CD14-positive monocyte (primary cell): Measurements from ENCODE around the gene CTNND2. TPM values are rescaled to one million over a fixed set of nuclear protein-coding genes. Genes with fewer than 3 reads are reported as not detected.

ENCODE experiments used
- DNase-seq, 3 donors: peaks; one replicate each; pipeline ENCODE4 v3.0.0-alpha.2; 2011 to 2022
- H2AFZ ChIP-seq: 2 replicates; pipeline ENCODE4 v1.6.0; 2012; ENCODE audit warnings: mild to moderate bottlenecking, low read depth, low read length, inconsistent platforms; ENCODE audit not compliant: insufficient read depth, poor library complexity, severe bottlenecking
- H3K27ac ChIP-seq, 2 donors: 1 replicate in 1 of 2; 2 replicates in 1 of 2; pipeline ENCODE4 v1.5.1; 2012 to 2013; ENCODE audit warnings: low read length in 2 of 2, control low read depth in 1 of 2, inconsistent platforms in 1 of 2, low read depth in 1 of 2, mild to moderate bottlenecking in 1 of 2
- H3K27me3 ChIP-seq, 2 donors: one replicate each; pipeline versions ENCODE4 v1.6.0 to v1.6.1; 2011 to 2013; ENCODE audit warnings: low read length in 2 of 2; ENCODE audit not compliant: control insufficient read depth in 2 of 2, insufficient read depth in 2 of 2
- H3K36me3 ChIP-seq, 2 donors: replicated peaks in 1 of 2; 1 replicate in 1 of 2; 2 replicates in 1 of 2; pipeline versions ENCODE4 v1.5.1 to v1.6.1; 2012 to 2013; ENCODE audit warnings: low read length in 2 of 2, control low read depth in 1 of 2, inconsistent platforms in 1 of 2, mild to moderate bottlenecking in 1 of 2; ENCODE audit not compliant: insufficient read depth in 2 of 2, control insufficient read depth in 1 of 2
- H3K4me1 ChIP-seq, 2 donors: 1 replicate in 1 of 2; 2 replicates in 1 of 2; pipeline versions ENCODE4 v1.5.1 to v1.6.1; 2012 to 2013; ENCODE audit warnings: low read length in 2 of 2, control low read depth in 1 of 2, inconsistent platforms in 1 of 2, mild to moderate bottlenecking in 1 of 2, moderate library complexity in 1 of 2; ENCODE audit not compliant: insufficient read depth in 2 of 2, control insufficient read depth in 1 of 2
- H3K4me2 ChIP-seq: replicated peaks from 2 replicates; pipeline ENCODE3; 2012; ENCODE audit warnings: low read length, moderate library complexity, mild to moderate bottlenecking; ENCODE audit not compliant: poor library complexity, severe bottlenecking; ENCODE audit errors: extremely low read depth
- H3K4me3 ChIP-seq, 3 experiments: fragments of 200-600 bp in 1 of 3; sonication (generic) in 1 of 3; replicated peaks in 1 of 3; 1 replicate in 2 of 3; 2 replicates in 1 of 3; pipeline ENCODE4 v1.5.1; 2011 to 2013; ENCODE audit warnings: low read length in 3 of 3, mild to moderate bottlenecking in 3 of 3, control low read depth in 2 of 3, low read depth in 2 of 3, inconsistent platforms in 1 of 3, moderate library complexity in 1 of 3
- H3K79me2 ChIP-seq: 2 replicates; pipeline ENCODE4 v1.6.0; 2012; ENCODE audit warnings: mild to moderate bottlenecking, control low read depth, inconsistent platforms, low read length, moderate library complexity; ENCODE audit not compliant: insufficient read depth
- H3K9ac ChIP-seq: 2 replicates; pipeline ENCODE4 v1.6.0; 2017; ENCODE audit warnings: low read length, mild to moderate bottlenecking; ENCODE audit not compliant: insufficient read depth, poor library complexity, severe bottlenecking
- H3K9me3 ChIP-seq, 2 donors: replicated peaks in 1 of 2; 1 replicate in 1 of 2; 2 replicates in 1 of 2; pipeline versions ENCODE4 v1.5.1 to v1.6.1; 2012 to 2013; ENCODE audit warnings: low read length in 2 of 2, control low read depth in 1 of 2; ENCODE audit not compliant: control insufficient read depth in 1 of 2, insufficient read depth in 1 of 2
- H4K20me1 ChIP-seq: 2 replicates; pipeline ENCODE4 v1.6.0; 2012; ENCODE audit warnings: mild to moderate bottlenecking, low read length, control low read depth, moderate library complexity; ENCODE audit not compliant: insufficient read depth
- H3K27ac Mint-ChIP-seq, 7 donors: one replicate each; pipeline ENCODE4 v1.8.0; 2020; ENCODE audit warnings: mild to moderate bottlenecking in 7 of 7, mixed read lengths in 7 of 7, moderate library complexity in 6 of 7, inconsistent platforms in 2 of 7
- H3K27me3 Mint-ChIP-seq, 3 donors: one replicate each; pipeline ENCODE4 v1.8.0; 2021 to 2022; ENCODE audit warnings: low read depth in 3 of 3, mild to moderate bottlenecking in 3 of 3, mixed read lengths in 3 of 3, moderate library complexity in 3 of 3, inconsistent platforms in 1 of 3
- H3K36me3 Mint-ChIP-seq, 2 donors: one replicate each; pipeline ENCODE4 v1.8.0; 2020; ENCODE audit warnings: mixed read lengths in 2 of 2, inconsistent platforms in 1 of 2, mild to moderate bottlenecking in 1 of 2
- H3K4me1 Mint-ChIP-seq: one replicate; pipeline ENCODE4 v1.8.0; 2020; ENCODE audit warnings: mild to moderate bottlenecking, mixed read lengths
- H3K4me3 Mint-ChIP-seq, 2 donors: one replicate each; pipeline ENCODE4 v1.8.0; 2020; ENCODE audit warnings: mild to moderate bottlenecking in 2 of 2, mixed read lengths in 2 of 2, moderate library complexity in 1 of 2
- H3K9me3 Mint-ChIP-seq, 7 donors: one replicate each; pipeline ENCODE4 v1.8.0; 2020 to 2022; ENCODE audit warnings: mixed read lengths in 7 of 7, mild to moderate bottlenecking in 6 of 7, moderate library complexity in 6 of 7, inconsistent platforms in 2 of 7
- CTCF ChIP-seq: fragments of 200-600 bp; IDR thresholded peaks from one replicate; pipeline ENCODE4 v1.8.0; 2022; ENCODE audit warnings: antibody characterized with exemption, mild to moderate bottlenecking
- intact Hi-C, 2 donors: fragments of 100-400 bp; cut with micrococcal nuclease; formaldehyde crosslinking; loops; one replicate each; pipeline versions ENCODE4 v1.15.0 to v1.15.1; 2023
- polyA plus RNA-seq, 3 donors: library from polyadenylated mRNA; depleted of rRNA in 1 of 3; unstranded in 2 of 3; stranded (reverse) in 1 of 3; fragments of 300-500 nt in 2 of 3; fragments of >200 nt in 1 of 3; fragmentation: Illumina TruSeq in 2 of 3; gene quantifications; 1 replicate in 2 of 3; 2 replicates in 1 of 3; pipeline ENCODE4 v1.2.3, GENCODE V29; 2012 to 2021

Gene CTNND2
- polyA plus RNA-seq, 3 donors: not detected

GRCh38 chr5:11608530-11608929 is 295.7 kb downstream of the CTNND2 start:
- no peaks in the 10 kb centered on the region for H3K36me3 Mint-ChIP-seq
- intact Hi-C loops: no loop called here
- Histone ChIP-seq H2AFZ (no peak overlapping the region), H3K4me3 (no peak overlapping the region), H3K9me3 (peaks cover 0 to 3% of the 10 kb centered on the region in 2 donors), H3K36me3 (no peaks in the 10 kb centered on the region), H3K79me2 (no peaks in the 10 kb centered on the region), H3K27ac (no peak overlapping the region), H3K4me2 (no peak overlapping the region), H3K9ac (no peak overlapping the region), H3K4me1 (no peaks in the 10 kb centered on the region), H3K27me3 (no peaks in the 10 kb centered on the region), H4K20me1 (no peaks in the 10 kb centered on the region)
- H3K27ac Mint-ChIP-seq: no peak overlapping the region
- no peak for DNase-seq
- peaks cover 0 to 7% (median 5%) of the 10 kb centered on the region in 7 donors for H3K9me3 Mint-ChIP-seq
- no peaks in the 10 kb centered on the region for H3K27me3 Mint-ChIP-seq
- H3K4me1 Mint-ChIP-seq: peaks cover 3% of the 10 kb centered on the region
- no peak for TF ChIP-seq CTCF
- H3K4me3 Mint-ChIP-seq: no peak overlapping the region

- H3K27me3 ChIP-seq: no peaks in the 10 kb centered on the region
- peaks cover 0 to 3% of the 10 kb centered on the region in 2 donors for H3K9me3 ChIP-seq
- DNase-seq: no peak
- no peaks in the 10 kb centered on the region for H3K36me3 ChIP-seq
- no peaks in the 10 kb centered on the region for H4K20me1 ChIP-seq
- H3K27ac ChIP-seq: no peak overlapping the region
- H3K4me3 ChIP-seq: no peak overlapping the region
- Mint-ChIP-seq H3K4me3 (no peak overlapping the region), H3K27me3 (no peaks in the 10 kb centered on the region), H3K36me3 (no peaks in the 10 kb centered on the region), H3K9me3 (peaks cover 0 to 7% (median 5%) of the 10 kb centered on the region in 7 donors), H3K4me1 (peaks cover 3% of the 10 kb centered on the region), H3K27ac (no peak overlapping the region)
- H2AFZ ChIP-seq: no peak overlapping the region
- TF ChIP-seq CTCF: no peak
- intact Hi-C loops: no loop called here
- no peaks in the 10 kb centered on the region for H3K79me2 ChIP-seq
- no peak overlapping the region for H3K4me2 ChIP-seq
- H3K4me1 ChIP-seq: no peaks in the 10 kb centered on the region
- H3K9ac ChIP-seq: no peak overlapping the region
Observed at GRCh38 chr5:11607944-11608483, 296.2 kb downstream of the CTNND2 start.
